Neural cell (in vitro differentiated cells): ENCODE measurements around the gene IL36B.

Experiments used
- CTCF ChIP-seq: fragments of 450-650 bp; IDR thresholded peaks from 2 replicates; pipeline ENCODE4 v1.5.1; 2014; ENCODE audit warnings: antibody characterized with exemption, mild to moderate bottlenecking, moderate library complexity; ENCODE audit not compliant: poor library complexity, severe bottlenecking
- EP300 ChIP-seq: fragments of 450-650 bp; conservative IDR thresholded peaks from 2 replicates; pipeline ENCODE4 v1.6.1; 2014; ENCODE audit warnings: antibody characterized with exemption, mild to moderate bottlenecking, moderate library complexity; ENCODE audit not compliant: poor library complexity, severe bottlenecking
- EZH2 ChIP-seq: fragments of 200-600, 300-800 bp; shearing (Covaris generic), sonication (generic); IDR thresholded peaks from 2 replicates; pipeline ENCODE4 v1.6.1; 2014; ENCODE audit warnings: antibody characterized with exemption, low read length, borderline replicate concordance, mild to moderate bottlenecking; ENCODE audit not compliant: insufficient read depth, poor library complexity, severe bottlenecking
- MXI1 ChIP-seq: fragments of 450-650 bp; conservative IDR thresholded peaks from 2 replicates; pipeline ENCODE4 v1.6.1; 2014; ENCODE audit warnings: antibody characterized with exemption, mild to moderate bottlenecking; ENCODE audit not compliant: poor library complexity, severe bottlenecking
- RAD21 ChIP-seq: fragments of 450-650 bp; conservative IDR thresholded peaks from 2 replicates; pipeline ENCODE4 v1.6.1; 2014; ENCODE audit warnings: antibody characterized with exemption, mild to moderate bottlenecking, moderate library complexity
- TAF1 ChIP-seq: IDR thresholded peaks from 2 replicates; pipeline ENCODE4 v1.6.1; 2012; ENCODE audit warnings: low read depth
- TF ChIP-seq, protein P1 (sequence below): IDR thresholded peaks from 2 replicates; pipeline ENCODE4 v1.6.1; 2012; ENCODE audit warnings: borderline replicate concordance

DNA sequence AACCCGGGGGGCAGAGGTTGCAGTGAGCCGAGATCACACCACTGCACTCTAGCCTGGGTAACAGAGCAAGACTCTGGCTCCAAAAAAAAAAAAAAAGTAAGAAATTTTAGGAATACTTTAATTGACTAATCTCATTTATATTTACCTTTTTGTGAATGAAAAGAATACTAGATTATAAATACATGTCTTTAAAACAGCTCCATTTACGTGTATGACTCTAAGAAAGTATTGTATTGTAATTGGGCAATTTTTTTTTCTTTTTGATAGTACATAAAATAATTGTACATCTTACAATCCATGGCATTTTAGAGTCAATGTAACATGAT lies 39.4 kb downstream of the IL36B start:
- TF ChIP-seq EZH2 (no peak), CTCF (no peak), EP300 (no peak), RAD21 (no peak), MXI1 (no peak), TAF1 (no peak)
- TF ChIP-seq, protein P1, sequence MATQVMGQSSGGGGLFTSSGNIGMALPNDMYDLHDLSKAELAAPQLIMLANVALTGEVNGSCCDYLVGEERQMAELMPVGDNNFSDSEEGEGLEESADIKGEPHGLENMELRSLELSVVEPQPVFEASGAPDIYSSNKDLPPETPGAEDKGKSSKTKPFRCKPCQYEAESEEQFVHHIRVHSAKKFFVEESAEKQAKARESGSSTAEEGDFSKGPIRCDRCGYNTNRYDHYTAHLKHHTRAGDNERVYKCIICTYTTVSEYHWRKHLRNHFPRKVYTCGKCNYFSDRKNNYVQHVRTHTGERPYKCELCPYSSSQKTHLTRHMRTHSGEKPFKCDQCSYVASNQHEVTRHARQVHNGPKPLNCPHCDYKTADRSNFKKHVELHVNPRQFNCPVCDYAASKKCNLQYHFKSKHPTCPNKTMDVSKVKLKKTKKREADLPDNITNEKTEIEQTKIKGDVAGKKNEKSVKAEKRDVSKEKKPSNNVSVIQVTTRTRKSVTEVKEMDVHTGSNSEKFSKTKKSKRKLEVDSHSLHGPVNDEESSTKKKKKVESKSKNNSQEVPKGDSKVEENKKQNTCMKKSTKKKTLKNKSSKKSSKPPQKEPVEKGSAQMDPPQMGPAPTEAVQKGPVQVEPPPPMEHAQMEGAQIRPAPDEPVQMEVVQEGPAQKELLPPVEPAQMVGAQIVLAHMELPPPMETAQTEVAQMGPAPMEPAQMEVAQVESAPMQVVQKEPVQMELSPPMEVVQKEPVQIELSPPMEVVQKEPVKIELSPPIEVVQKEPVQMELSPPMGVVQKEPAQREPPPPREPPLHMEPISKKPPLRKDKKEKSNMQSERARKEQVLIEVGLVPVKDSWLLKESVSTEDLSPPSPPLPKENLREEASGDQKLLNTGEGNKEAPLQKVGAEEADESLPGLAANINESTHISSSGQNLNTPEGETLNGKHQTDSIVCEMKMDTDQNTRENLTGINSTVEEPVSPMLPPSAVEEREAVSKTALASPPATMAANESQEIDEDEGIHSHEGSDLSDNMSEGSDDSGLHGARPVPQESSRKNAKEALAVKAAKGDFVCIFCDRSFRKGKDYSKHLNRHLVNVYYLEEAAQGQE = no peak
